ENCODE data around the gene FOXO4.

FOXO4 gene

DNA sequence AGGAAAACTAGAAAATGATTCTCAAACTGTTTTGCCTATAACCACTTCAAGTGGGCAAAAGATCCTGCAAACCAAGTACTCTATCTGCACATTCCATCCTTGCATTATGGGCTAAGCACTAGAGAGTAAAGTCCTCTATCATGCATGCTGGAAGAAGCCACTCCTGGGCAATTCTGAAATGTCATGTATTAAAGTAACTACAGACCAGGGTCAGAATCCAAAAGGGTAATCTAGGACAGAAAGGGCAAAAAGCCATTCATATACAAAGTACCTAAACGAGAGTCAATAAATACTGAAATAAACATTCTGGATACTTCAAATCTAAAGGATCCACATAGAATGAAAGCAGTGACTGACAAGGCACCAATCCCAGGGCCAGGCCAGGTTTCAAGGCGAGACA is 28.6 kb upstream of the FOXO4 start:
- WGBS (ENCODE audit: insufficient coverage), result 33% methylated on average over 2 of the region's 2 CpGs

DNA sequence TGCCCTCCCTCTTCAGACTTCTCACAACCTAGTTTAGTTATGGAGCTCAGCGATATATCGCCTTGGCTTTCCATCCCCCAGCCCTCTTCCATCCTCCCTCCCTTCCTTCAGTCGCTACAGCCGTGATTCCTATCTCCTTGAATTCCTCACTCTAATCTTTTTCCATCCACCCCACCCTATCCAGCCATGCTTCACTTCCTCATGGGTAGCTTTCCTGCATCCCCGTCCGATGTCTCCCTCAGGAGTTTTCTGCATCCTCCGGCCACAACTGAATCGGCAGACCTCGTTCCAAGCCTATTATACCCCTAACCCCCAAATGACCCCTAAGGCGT is 28.0 kb upstream of the FOXO4 start:
- ChIA-PET CTCF (interaction anchor here (0.7 to 1.1 kb wide), 2 partner anchors 10 to 63 kb away, joined by 3 read pairs; no protein-coding TSS in a partner anchor), POLR2A (interaction anchor here (0.7 to 1.3 kb wide), 2 partner anchors 28 to 114 kb away, joined by 3 to 4 read pairs; partner anchors contain the start of gene FOXO4)
- H3K4me3 ChIP-seq (ENCODE audit: control insufficient read depth in 1 of 7, extremely low read depth in 1 of 7, insufficient read depth in 4 of 7, low read depth in 2 of 7, low read length in 6 of 7), result peak overlapping the region; percentile 54 to 91 (median 77)
- 27% methylated on average over 7 of the region's 10 CpGs for WGBS (ENCODE audit: insufficient coverage)
- no peaks in the 10 kb centered on the region for H3K9me3 ChIP-seq (ENCODE audit: control extremely low read depth in 1 of 5, control insufficient read depth in 4 of 5, insufficient read depth in 2 of 5, low read depth in 1 of 5, low read length in 4 of 5)
- peaks cover 0 to 3% (median 2%) of the 10 kb centered on the region in 4 experiments for H3K36me3 ChIP-seq (ENCODE audit: control insufficient read depth in 4 of 4, insufficient read depth in 4 of 4, low read length in 3 of 4)
- peaks cover 0 to 5% (median 0%) of the 10 kb centered on the region in 5 experiments for H3K27me3 ChIP-seq (replicated peaks in 2 of 5; ENCODE audit: control insufficient read depth in 4 of 5, insufficient read depth in 5 of 5, low read length in 4 of 5)
- DNase-seq, result no peak
- peaks cover 2 to 10% (median 6%) of the 10 kb centered on the region in 4 experiments for H3K4me1 ChIP-seq (ENCODE audit: control extremely low read depth in 1 of 4, control insufficient read depth in 4 of 4, insufficient read depth in 4 of 4, low read length in 3 of 4)
- H3K27ac ChIP-seq (ENCODE audit: insufficient read depth in 1 of 2, low read depth in 1 of 2, low read length in 2 of 2, poor library complexity in 1 of 2, severe bottlenecking in 2 of 2), result peak overlapping the region; percentile 54 to 82

More for the DNA sequence above, 28.6 kb upstream of the FOXO4 start:
- ChIA-PET POLR2A (no interaction called here), CTCF (interaction anchor here (1.1 kb wide), 1 partner anchor 9 kb away, joined by 3 read pairs; no protein-coding TSS in a partner anchor)
- H3K4me3 ChIP-seq (ENCODE audit: control insufficient read depth in 1 of 7, extremely low read depth in 1 of 7, insufficient read depth in 4 of 7, low read depth in 2 of 7, low read length in 6 of 7), result peak overlapping the region in 6 of 7 experiments; percentile 70 to 91 (median 78)
- DNase-seq, result no peak
- peak overlapping the region in 1 of 2 experiments; percentile 82 for H3K27ac ChIP-seq (ENCODE audit: insufficient read depth in 1 of 2, low read depth in 1 of 2, low read length in 2 of 2, poor library complexity in 1 of 2, severe bottlenecking in 2 of 2)
- peaks cover 0 to 5% (median 3%) of the 10 kb centered on the region in 4 experiments for H3K36me3 ChIP-seq (ENCODE audit: control insufficient read depth in 4 of 4, insufficient read depth in 4 of 4, low read length in 3 of 4)
- H3K4me1 ChIP-seq (ENCODE audit: control extremely low read depth in 1 of 4, control insufficient read depth in 4 of 4, insufficient read depth in 4 of 4, low read length in 3 of 4), result peaks cover 2 to 10% (median 6%) of the 10 kb centered on the region in 4 experiments
- H3K27me3 ChIP-seq (replicated peaks in 2 of 5; ENCODE audit: control insufficient read depth in 4 of 5, insufficient read depth in 5 of 5, low read length in 4 of 5), result peaks cover 0 to 5% (median 0%) of the 10 kb centered on the region in 5 experiments
- H3K9me3 ChIP-seq (ENCODE audit: control extremely low read depth in 1 of 5, control insufficient read depth in 4 of 5, insufficient read depth in 2 of 5, low read depth in 1 of 5, low read length in 4 of 5), result no peaks in the 10 kb centered on the region

GRCh38 chrX:71068044-71068918 is 27.4 kb upstream of the FOXO4 start, which contains the start of gene SNX12:
Gene SNX12, minus strand, starts transcription at chrX:71068334. Its CDS starts 28 bp downstream, at chrX:71068306.
- Histone ChIP-seq H3K9me3 (ENCODE audit: control extremely low read depth in 1 of 5, control insufficient read depth in 4 of 5, insufficient read depth in 2 of 5, low read depth in 1 of 5, low read length in 4 of 5) (no peaks in the 10 kb centered on the region), H3K4me3 (ENCODE audit: control insufficient read depth in 1 of 7, extremely low read depth in 1 of 7, insufficient read depth in 4 of 7, low read depth in 2 of 7, low read length in 6 of 7) (peak within 1 kb of the TSS; percentile 54 to 91 (median 77)), H3K4me1 (ENCODE audit: control extremely low read depth in 1 of 4, control insufficient read depth in 4 of 4, insufficient read depth in 4 of 4, low read length in 3 of 4) (peaks cover 2 to 10% (median 6%) of the 10 kb centered on the region in 4 experiments), H3K27ac (ENCODE audit: insufficient read depth in 1 of 2, low read depth in 1 of 2, low read length in 2 of 2, poor library complexity in 1 of 2, severe bottlenecking in 2 of 2) (peak within 1 kb of the TSS; percentile 54 to 82), H3K36me3 (ENCODE audit: control insufficient read depth in 4 of 4, insufficient read depth in 4 of 4, low read length in 3 of 4) (no peaks in the 10 kb centered on the region), H3K27me3 (replicated peaks in 2 of 5; ENCODE audit: control insufficient read depth in 4 of 5, insufficient read depth in 5 of 5, low read length in 4 of 5) (peaks cover 0 to 5% (median 0%) of the 10 kb centered on the region in 5 experiments)
- DNase-seq, result peak; percentile 93 to 97 (median 96)
- ChIA-PET CTCF (interaction anchor here (0.7 to 1.1 kb wide), 2 partner anchors 11 to 63 kb away, joined by 3 read pairs; no protein-coding TSS in a partner anchor), POLR2A (interaction anchor here (0.7 to 1.3 kb wide), 2 partner anchors 28 to 114 kb away, joined by 3 to 4 read pairs; partner anchors contain the start of gene FOXO4)
- WGBS (ENCODE audit: insufficient coverage), result 43% methylated on average over 57 of the region's 73 CpGs

- ChIA-PET CTCF (no interaction called here), POLR2A (no interaction called here)
- 90% methylated on average over 4 of the region's 5 CpGs for WGBS (ENCODE audit: insufficient coverage)
- Histone ChIP-seq H3K4me1 (ENCODE audit: control extremely low read depth in 1 of 4, control insufficient read depth in 4 of 4, insufficient read depth in 4 of 4, low read length in 3 of 4) (peaks cover 2 to 10% (median 6%) of the 10 kb centered on the region in 4 experiments), H3K27ac (ENCODE audit: insufficient read depth in 1 of 2, low read depth in 1 of 2, low read length in 2 of 2, poor library complexity in 1 of 2, severe bottlenecking in 2 of 2) (no peak overlapping the region), H3K27me3 (replicated peaks in 2 of 5; ENCODE audit: control insufficient read depth in 4 of 5, insufficient read depth in 5 of 5, low read length in 4 of 5) (peaks cover 0 to 5% (median 0%) of the 10 kb centered on the region in 5 experiments), H3K36me3 (ENCODE audit: control insufficient read depth in 4 of 4, insufficient read depth in 4 of 4, low read length in 3 of 4) (no peaks in the 10 kb centered on the region), H3K9me3 (ENCODE audit: control extremely low read depth in 1 of 5, control insufficient read depth in 4 of 5, insufficient read depth in 2 of 5, low read depth in 1 of 5, low read length in 4 of 5) (no peaks in the 10 kb centered on the region), H3K4me3 (ENCODE audit: control insufficient read depth in 1 of 7, extremely low read depth in 1 of 7, insufficient read depth in 4 of 7, low read depth in 2 of 7, low read length in 6 of 7) (no peak overlapping the region)
- no peak for DNase-seq
Observed at GRCh38 chrX:71070531-71070930, 25.1 kb upstream of the FOXO4 start.

DNA sequence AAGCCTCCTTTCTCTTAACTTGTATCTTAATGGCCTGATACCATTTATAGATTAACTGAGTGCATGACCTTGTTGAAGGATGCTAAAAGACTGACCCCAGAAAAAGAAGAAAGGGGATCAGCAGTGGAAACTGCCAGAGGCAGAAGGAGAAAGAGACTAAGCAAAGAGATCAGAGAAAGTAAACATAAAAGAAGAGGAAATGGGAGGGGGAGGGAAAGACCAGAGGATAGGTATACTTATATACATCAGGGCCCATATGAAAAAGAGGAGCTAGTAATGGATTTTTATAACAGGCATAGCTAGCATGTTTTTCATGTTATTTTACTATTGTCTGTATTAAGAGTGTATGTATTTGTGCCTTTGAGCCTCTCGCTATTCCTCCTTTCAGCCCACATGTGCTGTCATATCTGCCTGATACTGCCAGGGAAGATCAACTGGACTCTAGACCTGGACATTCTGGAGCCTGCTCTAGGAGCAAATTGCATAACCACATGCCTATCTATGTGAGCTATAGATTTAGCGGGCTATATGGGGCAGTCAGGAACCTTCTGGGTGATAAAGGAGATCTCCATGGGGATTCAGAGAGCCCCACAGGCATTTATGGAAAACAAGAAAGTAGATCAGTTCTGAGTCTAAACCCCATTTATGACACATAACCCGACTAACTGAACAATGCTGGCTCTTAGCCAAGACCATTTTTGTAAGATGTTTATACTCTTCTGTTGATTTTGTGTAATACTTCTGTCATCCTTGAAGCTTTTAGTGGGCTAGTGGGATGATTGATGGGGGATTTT is 14.1 kb upstream of the FOXO4 start:
- no peaks in the 10 kb centered on the region for H3K9me3 ChIP-seq (ENCODE audit: control extremely low read depth in 1 of 5, control insufficient read depth in 4 of 5, insufficient read depth in 2 of 5, low read depth in 1 of 5, low read length in 4 of 5)
- ChIA-PET CTCF (interaction anchor here (0.5 kb wide), 1 partner anchor 9 kb away, joined by 3 read pairs; no protein-coding TSS in a partner anchor), POLR2A (no interaction called here)
- 93% methylated on average over 3 of the region's 3 CpGs for WGBS (ENCODE audit: insufficient coverage)
- no peak overlapping the region for H3K27ac ChIP-seq (ENCODE audit: insufficient read depth in 1 of 2, low read depth in 1 of 2, low read length in 2 of 2, poor library complexity in 1 of 2, severe bottlenecking in 2 of 2)
- no peaks in the 10 kb centered on the region for H3K4me1 ChIP-seq (ENCODE audit: control extremely low read depth in 1 of 4, control insufficient read depth in 4 of 4, insufficient read depth in 4 of 4, low read length in 3 of 4)
- H3K27me3 ChIP-seq (replicated peaks in 2 of 5; ENCODE audit: control insufficient read depth in 4 of 5, insufficient read depth in 5 of 5, low read length in 4 of 5), result no peaks in the 10 kb centered on the region
- no peak overlapping the region for H3K4me3 ChIP-seq (ENCODE audit: control insufficient read depth in 1 of 7, extremely low read depth in 1 of 7, insufficient read depth in 4 of 7, low read depth in 2 of 7, low read length in 6 of 7)
- no peak for DNase-seq
- no peaks in the 10 kb centered on the region for H3K36me3 ChIP-seq (ENCODE audit: control insufficient read depth in 4 of 4, insufficient read depth in 4 of 4, low read length in 3 of 4)

DNA sequence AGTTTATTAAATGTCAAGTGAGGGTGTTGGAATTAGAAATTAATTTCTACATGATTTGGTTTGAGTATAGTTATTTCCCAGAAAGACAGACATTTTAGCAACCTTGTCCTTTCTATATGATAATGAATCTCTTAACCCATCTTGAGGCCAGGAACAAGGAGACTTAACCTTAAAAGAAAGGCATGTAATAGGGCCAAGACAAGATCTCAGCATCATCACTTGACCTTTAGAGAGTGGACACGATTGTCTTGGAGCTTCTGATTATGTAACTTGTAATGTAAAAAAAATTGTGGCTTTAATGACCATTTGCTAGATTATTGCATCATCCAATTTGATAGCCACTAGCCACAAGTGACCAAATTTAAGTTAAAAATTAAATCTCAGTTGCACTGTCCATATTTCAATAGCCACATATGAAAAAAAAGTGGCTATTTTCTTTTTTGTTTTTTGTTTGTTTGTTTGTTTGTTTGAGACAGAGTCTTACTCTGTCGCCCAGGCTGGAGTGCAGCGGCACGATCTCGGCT is 13.5 kb upstream of the FOXO4 start:
- H3K4me1 ChIP-seq (ENCODE audit: control extremely low read depth in 1 of 4, control insufficient read depth in 4 of 4, insufficient read depth in 4 of 4, low read length in 3 of 4), result no peaks in the 10 kb centered on the region
- H3K36me3 ChIP-seq (ENCODE audit: control insufficient read depth in 4 of 4, insufficient read depth in 4 of 4, low read length in 3 of 4), result no peaks in the 10 kb centered on the region
- ChIA-PET CTCF (no interaction called here), POLR2A (no interaction called here)
- H3K27ac ChIP-seq (ENCODE audit: insufficient read depth in 1 of 2, low read depth in 1 of 2, low read length in 2 of 2, poor library complexity in 1 of 2, severe bottlenecking in 2 of 2), result no peak overlapping the region
- DNase-seq, result no peak
- 100% methylated on average over 3 of the region's 5 CpGs for WGBS (ENCODE audit: insufficient coverage)
- H3K9me3 ChIP-seq (ENCODE audit: control extremely low read depth in 1 of 5, control insufficient read depth in 4 of 5, insufficient read depth in 2 of 5, low read depth in 1 of 5, low read length in 4 of 5), result no peaks in the 10 kb centered on the region
- H3K4me3 ChIP-seq (ENCODE audit: control insufficient read depth in 1 of 7, extremely low read depth in 1 of 7, insufficient read depth in 4 of 7, low read depth in 2 of 7, low read length in 6 of 7), result no peak overlapping the region
- no peaks in the 10 kb centered on the region for H3K27me3 ChIP-seq (replicated peaks in 2 of 5; ENCODE audit: control insufficient read depth in 4 of 5, insufficient read depth in 5 of 5, low read length in 4 of 5)
